ENCODE measurements around the gene BCAS3. TPM values are rescaled to one million over a fixed set of nuclear protein-coding genes. Genes with fewer than 3 reads are reported as not detected.

The BCAS3 gene
- total RNA-seq, 6 experiments from 2014 or later: 9.2 to 22.1 (median 14.2) TPM

- DNase-seq: no peak
- intact Hi-C loops (cut with DNase I): loop anchor here in 1 of 2 donors (10.0 kb wide), 1 partner anchor 682 kb away; no protein-coding TSS in a partner anchor
- H3K9me3 ChIP-seq: no peaks in the 10 kb centered on the region
- H3K27me3 ChIP-seq: peaks cover 0 to 33% of the 10 kb centered on the region in 2 donors
- no peak overlapping the region for H3K4me3 ChIP-seq
- no peak for TF ChIP-seq POLR2A (IDR thresholded peaks at IDR 0.05)
- TF ChIP-seq CTCF (IDR thresholded peaks at IDR 0.05): no peak
- H3K4me1 ChIP-seq: peaks cover 0 to 17% (median 0%) of the 10 kb centered on the region in 4 donors
- peak overlapping the region in 1 of 3 donors; percentile 18 for H3K27ac ChIP-seq
- H3K36me3 ChIP-seq: no peaks in the 10 kb centered on the region
- no peak for ATAC-seq
- WGBS (ENCODE audit: insufficient coverage, low coverage, low lambda C conversion rate, missing lambda C conversion rate): 40% methylated on average over 1 of the region's 1 CpG
Measured at GRCh38 chr17:61406537-61406845, 728.8 kb downstream of the BCAS3 start.

GRCh38 chr17:61406971-61407911 is 729.6 kb downstream of the BCAS3 start:
- no peak for ATAC-seq
- no peak overlapping the region for H3K27ac ChIP-seq
- no peaks in the 10 kb centered on the region for H3K36me3 ChIP-seq
- H3K9me3 ChIP-seq: no peaks in the 10 kb centered on the region
- intact Hi-C loops (cut with DNase I): loop anchor here in 1 of 2 donors (10.0 kb wide), 1 partner anchor 682 kb away; no protein-coding TSS in a partner anchor
- 40% methylated on average over 2 of the region's 8 CpGs for WGBS (ENCODE audit: insufficient coverage, low coverage, low lambda C conversion rate, missing lambda C conversion rate)
- H3K4me3 ChIP-seq: no peak overlapping the region
- H3K4me1 ChIP-seq: peaks cover 0 to 23% (median 0%) of the 10 kb centered on the region in 4 donors
- H3K27me3 ChIP-seq: peaks cover 0 to 28% of the 10 kb centered on the region in 2 donors
- peak in 1 of 3 donors; percentile 31 for DNase-seq
- no peak for TF ChIP-seq POLR2A (IDR thresholded peaks at IDR 0.05)
- TF ChIP-seq CTCF (IDR thresholded peaks at IDR 0.05): no peak

GRCh38 chr17:61408151-61409041 is 730.7 kb downstream of the BCAS3 start:
- 47% methylated on average over 22 of the region's 41 CpGs for WGBS (ENCODE audit: insufficient coverage, low coverage, low lambda C conversion rate, missing lambda C conversion rate)
- Histone ChIP-seq H3K36me3 (no peaks in the 10 kb centered on the region), H3K4me1 (peaks cover 0 to 29% (median 0%) of the 10 kb centered on the region in 4 donors), H3K4me3 (peak overlapping the region in 1 of 3 donors; percentile 53), H3K27ac (peak overlapping the region in 1 of 3 donors; percentile 40), H3K27me3 (peaks cover 0 to 17% of the 10 kb centered on the region in 2 donors), H3K9me3 (no peaks in the 10 kb centered on the region)
- peak in 2 of 3 donors; percentile 44 to 49 for DNase-seq
- no peak for ATAC-seq
- TF ChIP-seq POLR2A (IDR thresholded peaks at IDR 0.05) (no peak), CTCF (IDR thresholded peaks at IDR 0.05) (no peak)
- intact Hi-C loops (cut with DNase I): loop anchor here in 1 of 2 donors (10.0 kb wide), 1 partner anchor 684 kb away; no protein-coding TSS in a partner anchor
